ENCODE data around the gene RBM20. TPM values are rescaled to one million over a fixed set of nuclear protein-coding genes. Genes with fewer than 3 reads are reported as not detected.

RBM20 gene
- total RNA-seq, 2 experiments from 2014 or later, result 0.03 TPM; not detected in 1

GRCh38 chr10:110859973-110860376 lies 215.8 kb downstream of the RBM20 start:
- Mint-ChIP-seq H3K4me3 (peak overlapping the region; percentile 53), H3K27me3 (ENCODE audit: low read depth) (no peaks in the 10 kb centered on the region), H3K9me3 (ENCODE audit: insufficient read depth) (no peaks in the 10 kb centered on the region), H3K4me1 (ENCODE audit: low read depth) (peaks cover 85% of the 10 kb centered on the region), H3K36me3 (ENCODE audit: low read depth) (peaks cover 8% of the 10 kb centered on the region), H3K27ac (peak overlapping the region; percentile 92)
- DNase-seq (peak; percentile 19), ATAC-seq (peak; percentile 1)
- ChIA-PET CTCF (interaction anchor here (0.6 to 6.7 kb wide), 9 partner anchors 8 to 114 kb away, joined by 3 to 46 read pairs (median 8); partner anchors contain the start of gene PDCD4), POLR2A (interaction anchor here (0.9 to 3.5 kb wide), 7 partner anchors 7 to 86 kb away, joined by 3 to 20 read pairs (median 6); partner anchors contain the start of gene PDCD4)

- Mint-ChIP-seq H3K4me3 (peak overlapping the region; percentile 53), H3K27me3 (ENCODE audit: low read depth) (no peaks in the 10 kb centered on the region), H3K9me3 (ENCODE audit: insufficient read depth) (no peaks in the 10 kb centered on the region), H3K4me1 (ENCODE audit: low read depth) (peaks cover 89% of the 10 kb centered on the region), H3K27ac (peak overlapping the region; percentile 92), H3K36me3 (ENCODE audit: low read depth) (peaks cover 7% of the 10 kb centered on the region)
- CTCF ChIA-PET, result interaction anchor here (0.7 to 6.7 kb wide), 10 partner anchors 8 to 115 kb away, joined by 3 to 46 read pairs (median 5); partner anchors contain the start of gene PDCD4
- POLR2A ChIA-PET, result interaction anchor here (1.1 to 3.1 kb wide), 8 partner anchors 8 to 87 kb away, joined by 3 to 10 read pairs (median 7); partner anchors contain the start of gene PDCD4
- DNase-seq (peak; percentile 74), ATAC-seq (peak; percentile 74)
Observed at GRCh38 chr10:110860576-110861241, 216.6 kb downstream of the RBM20 start.

GRCh38 chr10:110861476-110861875 lies 217.3 kb downstream of the RBM20 start:
- Mint-ChIP-seq H3K9me3 (ENCODE audit: insufficient read depth) (no peaks in the 10 kb centered on the region), H3K4me3 (peak overlapping the region; percentile 53), H3K27ac (peak overlapping the region; percentile 92), H3K27me3 (ENCODE audit: low read depth) (no peaks in the 10 kb centered on the region), H3K36me3 (ENCODE audit: low read depth) (peaks cover 5% of the 10 kb centered on the region), H3K4me1 (ENCODE audit: low read depth) (peaks cover 92% of the 10 kb centered on the region)
- no peak for DNase-seq
- CTCF ChIA-PET, result interaction anchor here (1.0 to 6.7 kb wide), 9 partner anchors 10 to 115 kb away, joined by 3 to 46 read pairs (median 5); partner anchors contain the start of gene PDCD4
- POLR2A ChIA-PET, result interaction anchor here (1.1 to 3.1 kb wide), 6 partner anchors 8 to 15 kb away, joined by 3 to 10 read pairs (median 8); partner anchors contain the start of gene PDCD4
- ATAC-seq, result no peak

GRCh38 chr10:110861930-110862649 lies 218.0 kb downstream of the RBM20 start:
- ATAC-seq (no peak), DNase-seq (peak; percentile 20)
- Mint-ChIP-seq H3K27me3 (ENCODE audit: low read depth) (no peaks in the 10 kb centered on the region), H3K27ac (peak overlapping the region; percentile 53), H3K9me3 (ENCODE audit: insufficient read depth) (no peaks in the 10 kb centered on the region), H3K36me3 (ENCODE audit: low read depth) (peaks cover 5% of the 10 kb centered on the region), H3K4me3 (no peak overlapping the region), H3K4me1 (ENCODE audit: low read depth) (peaks cover 98% of the 10 kb centered on the region)
- CTCF ChIA-PET, result interaction anchor here (1.0 to 6.7 kb wide), 7 partner anchors 9 to 58 kb away, joined by 3 to 46 read pairs (median 5); partner anchors contain the start of gene PDCD4
- POLR2A ChIA-PET, result interaction anchor here (0.9 to 1.7 kb wide), 4 partner anchors 9 to 18 kb away, joined by 3 to 9 read pairs (median 6); partner anchors contain the start of gene PDCD4

GRCh38 chr10:110862961-110863360 lies 218.8 kb downstream of the RBM20 start:
- peaks cover 98% of the 10 kb centered on the region for H3K4me1 Mint-ChIP-seq (ENCODE audit: low read depth)
- CTCF ChIA-PET, result interaction anchor here (1.4 to 6.7 kb wide), 2 partner anchors 10 to 59 kb away, joined by 3 to 46 read pairs; no protein-coding TSS in a partner anchor
- no peak for DNase-seq
- no peak for ATAC-seq
- H3K27me3 Mint-ChIP-seq (ENCODE audit: low read depth), result no peaks in the 10 kb centered on the region
- peaks cover 5% of the 10 kb centered on the region for H3K36me3 Mint-ChIP-seq (ENCODE audit: low read depth)
- POLR2A ChIA-PET, result interaction anchor here (0.9 to 1.2 kb wide), 2 partner anchors 8 to 19 kb away, joined by 3 to 4 read pairs; no protein-coding TSS in a partner anchor
- no peak overlapping the region for H3K4me3 Mint-ChIP-seq
- peak overlapping the region; percentile 96 for H3K27ac Mint-ChIP-seq
- no peaks in the 10 kb centered on the region for H3K9me3 Mint-ChIP-seq (ENCODE audit: insufficient read depth)

GRCh38 chr10:110863361-110863760 lies 219.2 kb downstream of the RBM20 start:
- no peak for DNase-seq
- Mint-ChIP-seq H3K4me1 (ENCODE audit: low read depth) (peaks cover 98% of the 10 kb centered on the region), H3K4me3 (no peak overlapping the region), H3K9me3 (ENCODE audit: insufficient read depth) (no peaks in the 10 kb centered on the region), H3K36me3 (ENCODE audit: low read depth) (peaks cover 3% of the 10 kb centered on the region), H3K27ac (peak overlapping the region; percentile 96), H3K27me3 (ENCODE audit: low read depth) (no peaks in the 10 kb centered on the region)
- CTCF ChIA-PET, result interaction anchor here (2.2 to 6.7 kb wide), 3 partner anchors 20 to 60 kb away, joined by 5 to 46 read pairs (median 17); no protein-coding TSS in a partner anchor
- POLR2A ChIA-PET, result interaction anchor here (1.2 kb wide), 1 partner anchor 20 kb away, joined by 4 read pairs; no protein-coding TSS in a partner anchor
- no peak for ATAC-seq

GRCh38 chr10:110863956-110864355 lies 219.8 kb downstream of the RBM20 start:
- no peaks in the 10 kb centered on the region for H3K9me3 Mint-ChIP-seq (ENCODE audit: insufficient read depth)
- H3K27ac Mint-ChIP-seq, result peak overlapping the region; percentile 96
- H3K36me3 Mint-ChIP-seq (ENCODE audit: low read depth), result no peaks in the 10 kb centered on the region
- POLR2A ChIA-PET, result interaction anchor here (1.0 to 1.6 kb wide), 5 partner anchors 9 to 90 kb away, joined by 3 to 8 read pairs (median 5); no protein-coding TSS in a partner anchor
- ATAC-seq (no peak), DNase-seq (peak; percentile 18)
- H3K4me3 Mint-ChIP-seq, result peak overlapping the region; percentile 81
- CTCF ChIA-PET, result interaction anchor here (1.1 to 2.3 kb wide), 7 partner anchors 12 to 253 kb away, joined by 3 to 17 read pairs (median 5); no protein-coding TSS in a partner anchor
- no peaks in the 10 kb centered on the region for H3K27me3 Mint-ChIP-seq (ENCODE audit: low read depth)
- H3K4me1 Mint-ChIP-seq (ENCODE audit: low read depth), result peaks cover 99% of the 10 kb centered on the region

- peak; percentile 81 for DNase-seq
- peak; percentile 69 for ATAC-seq
- no peaks in the 10 kb centered on the region for H3K9me3 Mint-ChIP-seq (ENCODE audit: insufficient read depth)
- H3K27me3 Mint-ChIP-seq (ENCODE audit: low read depth), result no peaks in the 10 kb centered on the region
- POLR2A ChIA-PET, result interaction anchor here (0.7 to 3.9 kb wide), 11 partner anchors 8 to 91 kb away, joined by 3 to 13 read pairs (median 6); no protein-coding TSS in a partner anchor
- peaks cover 5% of the 10 kb centered on the region for H3K36me3 Mint-ChIP-seq (ENCODE audit: low read depth)
- peak overlapping the region; percentile 96 for H3K27ac Mint-ChIP-seq
- CTCF ChIA-PET, result interaction anchor here (1.1 to 2.3 kb wide), 8 partner anchors 11 to 254 kb away, joined by 3 to 17 read pairs (median 4); no protein-coding TSS in a partner anchor
- H3K4me1 Mint-ChIP-seq (ENCODE audit: low read depth), result peaks cover 99% of the 10 kb centered on the region
- peak overlapping the region; percentile 81 for H3K4me3 Mint-ChIP-seq
Observed at GRCh38 chr10:110864662-110865140, 220.6 kb downstream of the RBM20 start.

GRCh38 chr10:110865186-110865808 lies 221.2 kb downstream of the RBM20 start:
- Mint-ChIP-seq H3K4me1 (ENCODE audit: low read depth) (peaks cover 99% of the 10 kb centered on the region), H3K36me3 (ENCODE audit: low read depth) (peaks cover 8% of the 10 kb centered on the region), H3K27me3 (ENCODE audit: low read depth) (no peaks in the 10 kb centered on the region), H3K9me3 (ENCODE audit: insufficient read depth) (no peaks in the 10 kb centered on the region), H3K4me3 (peak overlapping the region; percentile 81), H3K27ac (peak overlapping the region; percentile 96)
- ChIA-PET CTCF (interaction anchor here (1.1 to 2.3 kb wide), 9 partner anchors 10 to 255 kb away, joined by 3 to 17 read pairs (median 4); no protein-coding TSS in a partner anchor), POLR2A (interaction anchor here (0.7 to 3.9 kb wide), 14 partner anchors 7 to 117 kb away, joined by 3 to 13 read pairs (median 5); no protein-coding TSS in a partner anchor)
- DNase-seq, result peak; percentile 21
- no peak for ATAC-seq

- DNase-seq, result peak; percentile 24
- peak overlapping the region; percentile 81 for H3K4me3 Mint-ChIP-seq
- no peaks in the 10 kb centered on the region for H3K27me3 Mint-ChIP-seq (ENCODE audit: low read depth)
- H3K36me3 Mint-ChIP-seq (ENCODE audit: low read depth), result peaks cover 8% of the 10 kb centered on the region
- ChIA-PET CTCF (interaction anchor here (1.2 to 2.9 kb wide), 9 partner anchors 10 to 120 kb away, joined by 3 to 17 read pairs (median 5); no protein-coding TSS in a partner anchor), POLR2A (interaction anchor here (0.6 to 3.9 kb wide), 7 partner anchors 11 to 117 kb away, joined by 3 to 13 read pairs (median 3); no protein-coding TSS in a partner anchor)
- ATAC-seq, result no peak
- peaks cover 99% of the 10 kb centered on the region for H3K4me1 Mint-ChIP-seq (ENCODE audit: low read depth)
- no peaks in the 10 kb centered on the region for H3K9me3 Mint-ChIP-seq (ENCODE audit: insufficient read depth)
- H3K27ac Mint-ChIP-seq, result peak overlapping the region; percentile 96
Observed at GRCh38 chr10:110865809-110866482, 221.8 kb downstream of the RBM20 start.

Measured in activated CD8-positive, alpha-beta T cell treated with anti-CD3 and anti-CD28 coated beads, Interleukin-2, amount 10 ng/mL, durations not matched to agents 7 days and 5 days (primary cell).